GM21529 (cell line): ENCODE measurements around the gene LTB4R2.
"Not testable (repeated sequence)": the region's sequence is repeated elsewhere in the genome, so short reads cannot be mapped to it uniquely, and the experiment has no call there.

Experiments
- ATAC-seq: cut with Tn5 transposase; IDR thresholded peaks from one replicate; pipeline ENCODE4 v1.9.1; 2021; ENCODE audit not compliant: unreplicated experiment

The LTB4R2 gene

DNA sequence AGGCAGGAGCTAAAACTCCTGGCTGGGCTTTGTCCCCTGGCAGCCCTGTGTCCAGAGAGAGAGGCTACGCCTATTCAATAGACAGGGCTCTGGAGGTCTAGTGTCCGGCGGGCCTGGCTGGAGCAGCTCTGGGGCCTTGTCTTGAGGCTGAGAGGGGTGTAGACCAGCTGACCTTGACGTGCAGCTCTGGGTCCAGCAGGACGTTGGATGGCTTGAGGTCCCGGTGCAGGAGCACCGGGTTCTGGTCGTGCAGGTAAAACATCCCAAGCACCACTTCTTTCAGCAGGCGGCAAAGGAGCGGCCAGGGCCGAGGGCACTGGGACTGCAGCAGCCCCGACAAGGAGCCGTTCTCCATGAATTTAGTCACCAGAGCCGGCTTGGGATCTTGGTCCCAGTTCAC is 28.9 kb downstream of the LTB4R2 start:
- no peak for ATAC-seq

GRCh38 chr14:24339284-24340151 is 29.6 kb downstream of the LTB4R2 start, which contains the start of gene RIPK3:
RIPK3 (minus strand) TSS chr14:24339991; CDS start chr14:24339826, 165 bp downstream.
- peak; percentile 93 for ATAC-seq

GRCh38 chr14:24340606-24341005 is 30.7 kb downstream of the LTB4R2 start:
- no peak for ATAC-seq

DNA sequence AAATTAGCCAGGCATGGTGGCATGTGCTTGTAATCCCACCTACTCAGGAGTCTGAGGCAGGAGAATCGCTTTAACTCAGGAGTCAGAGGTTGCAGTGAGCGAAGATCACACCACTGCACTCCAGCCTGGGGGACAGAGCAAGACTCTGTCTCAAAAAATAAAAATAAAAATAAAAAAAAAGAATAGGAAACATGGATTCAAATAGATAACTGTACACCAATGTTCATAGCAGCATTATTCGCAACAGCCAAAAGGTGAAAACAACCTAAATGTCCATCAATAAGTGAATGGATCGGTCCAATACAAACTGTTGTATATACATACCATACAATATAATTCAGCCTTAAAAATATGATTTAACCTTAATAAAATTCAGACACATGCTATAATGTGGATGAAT is 32.9 kb downstream of the LTB4R2 start:
- no peak for ATAC-seq

DNA sequence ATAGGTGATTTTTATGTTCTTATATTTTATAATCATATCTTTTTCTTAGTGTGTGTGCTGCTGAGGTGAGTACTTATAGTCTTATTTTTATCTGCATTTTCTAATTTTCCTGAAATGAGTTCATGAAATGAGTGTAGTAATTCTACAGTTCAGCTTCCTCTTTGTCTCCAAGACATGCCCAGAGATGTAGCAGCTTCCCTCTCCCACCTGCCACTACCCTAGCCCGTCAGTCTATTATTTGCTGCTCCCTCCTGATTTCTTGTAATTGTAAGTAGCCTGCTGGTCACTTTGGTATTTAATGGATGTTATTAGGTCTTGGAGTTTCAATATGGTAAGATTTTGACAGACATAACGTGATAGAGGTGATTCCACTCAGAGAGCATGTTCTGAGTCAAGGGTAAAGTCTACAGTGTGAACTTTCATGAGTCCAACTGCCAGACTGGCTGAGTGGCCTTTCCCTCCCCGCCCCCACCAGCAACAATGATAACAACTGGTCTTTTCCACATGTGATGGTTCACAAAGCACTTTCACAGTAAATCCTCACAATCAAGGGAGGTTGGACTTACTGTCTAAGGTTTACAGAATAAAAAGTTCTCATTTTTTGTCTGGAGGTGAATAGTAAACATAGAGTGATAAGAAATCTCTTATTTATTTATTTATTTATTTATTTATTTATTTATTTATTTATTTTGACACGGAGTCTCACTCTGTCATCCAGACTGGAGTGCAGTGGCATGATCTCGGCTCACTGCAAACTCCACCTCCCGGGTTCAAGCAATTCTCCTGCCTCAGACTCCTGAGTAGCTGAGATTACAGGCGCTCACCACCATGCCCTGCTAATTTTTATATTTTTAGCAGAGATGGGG is 34.1 kb downstream of the LTB4R2 start:
- ATAC-seq, result no peak

DNA sequence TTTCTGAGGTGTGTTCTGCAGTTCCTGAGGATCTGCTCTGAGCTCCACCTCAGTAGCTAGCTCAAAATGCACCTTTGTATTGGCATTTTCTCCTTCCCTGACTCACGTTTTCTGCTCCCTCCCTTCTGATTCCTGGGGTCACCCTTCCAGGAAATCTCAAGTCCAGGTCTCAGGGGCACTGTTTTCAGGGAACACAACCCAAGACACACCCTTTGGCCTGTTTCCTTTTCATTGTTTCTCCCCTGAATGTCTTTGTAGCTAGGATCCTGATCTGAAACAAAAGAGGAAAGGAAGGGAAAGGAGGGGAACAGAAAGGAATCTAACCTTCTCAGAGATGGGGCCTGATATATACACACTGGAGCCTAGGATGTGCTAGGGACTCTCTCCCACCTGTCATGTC is 37.2 kb downstream of the LTB4R2 start:
- no peak for ATAC-seq

GRCh38 chr14:24348186-24348585 is 38.2 kb downstream of the LTB4R2 start:
- ATAC-seq, result no peak

- ATAC-seq, result no peak
Measured at GRCh38 chr14:24349742-24350141, 39.8 kb downstream of the LTB4R2 start.

DNA sequence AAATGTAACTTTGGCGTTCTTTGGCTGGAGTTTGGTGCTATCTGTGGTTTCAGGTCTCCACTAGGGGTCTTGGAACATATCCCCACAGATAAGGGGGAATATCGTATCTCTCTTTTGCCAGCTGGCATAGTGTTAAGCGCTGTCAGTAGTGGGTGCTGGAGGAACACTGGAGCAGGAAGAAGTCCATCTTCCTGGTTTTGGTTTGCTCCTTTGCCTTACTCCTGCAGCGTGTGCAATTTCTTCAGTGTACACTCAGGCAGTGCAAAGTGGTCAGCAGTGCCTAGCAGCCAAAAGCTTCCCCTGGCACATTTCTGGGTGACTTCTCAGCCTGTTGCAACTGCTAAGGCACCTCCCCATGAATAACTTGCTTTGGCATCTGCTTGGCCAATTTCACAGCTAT is 41.6 kb downstream of the LTB4R2 start:
- ATAC-seq, result no peak

DNA sequence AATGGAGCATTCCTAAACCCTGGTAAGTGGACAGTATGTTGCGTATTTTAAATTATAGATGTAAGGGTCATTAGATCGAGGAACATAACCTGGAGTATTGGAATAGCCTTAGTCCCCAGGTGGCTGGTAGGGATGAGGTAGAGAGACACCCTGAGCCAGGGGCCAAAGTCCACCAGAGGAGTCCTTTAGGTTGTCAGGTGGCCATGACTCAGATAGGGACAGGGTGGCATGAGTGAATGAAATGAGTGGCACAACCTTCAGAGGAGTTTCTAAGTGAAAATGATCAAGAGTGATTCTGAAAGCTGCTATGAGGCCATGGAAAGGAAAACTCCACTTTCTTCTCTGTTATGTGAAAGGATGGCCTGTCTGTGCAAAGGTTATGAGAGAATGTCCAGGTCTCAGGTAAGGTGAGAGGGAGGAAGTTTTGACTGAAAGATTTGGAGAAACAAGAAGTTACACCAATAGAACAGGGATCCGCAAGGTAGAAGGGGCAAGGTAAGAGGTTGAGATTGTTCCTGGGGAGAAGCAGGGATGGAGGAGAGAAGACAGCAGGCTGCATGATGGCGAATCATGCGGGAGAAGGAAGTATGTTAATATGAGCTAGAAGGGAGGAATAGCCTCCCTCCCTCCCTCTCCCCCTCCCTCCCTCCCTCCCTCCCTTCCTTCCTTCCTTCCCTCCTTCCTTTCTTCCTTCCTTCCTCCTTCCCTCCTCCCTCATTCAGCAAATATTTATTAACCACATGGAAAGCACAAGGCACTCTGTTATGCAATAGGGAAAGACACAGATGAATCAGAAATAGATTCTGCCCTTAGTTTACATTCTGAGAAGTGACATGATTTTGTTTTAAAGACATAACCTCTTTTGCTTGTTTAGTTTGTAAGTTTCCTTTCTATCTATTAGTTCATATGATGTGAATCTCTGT is 43.9 kb downstream of the LTB4R2 start:
- ATAC-seq, result no peak

DNA sequence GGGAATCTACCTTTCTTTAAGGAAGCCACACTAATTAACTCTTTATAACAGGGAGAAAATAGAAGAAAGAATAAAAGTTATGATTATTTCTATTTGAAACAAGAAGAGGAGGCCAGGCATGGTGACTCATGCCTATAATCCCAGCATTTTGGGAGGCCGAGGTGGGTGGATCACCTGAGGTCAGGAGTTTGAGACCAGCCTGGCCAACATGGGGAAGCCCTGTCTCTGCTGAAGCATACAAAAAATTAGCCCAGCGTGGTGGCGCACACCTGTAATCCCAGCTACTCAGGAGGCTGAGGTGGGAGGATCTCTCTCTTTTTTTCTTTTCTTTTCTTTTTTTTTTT is 44.5 kb downstream of the LTB4R2 start:
- not testable (repeated sequence) for ATAC-seq

DNA sequence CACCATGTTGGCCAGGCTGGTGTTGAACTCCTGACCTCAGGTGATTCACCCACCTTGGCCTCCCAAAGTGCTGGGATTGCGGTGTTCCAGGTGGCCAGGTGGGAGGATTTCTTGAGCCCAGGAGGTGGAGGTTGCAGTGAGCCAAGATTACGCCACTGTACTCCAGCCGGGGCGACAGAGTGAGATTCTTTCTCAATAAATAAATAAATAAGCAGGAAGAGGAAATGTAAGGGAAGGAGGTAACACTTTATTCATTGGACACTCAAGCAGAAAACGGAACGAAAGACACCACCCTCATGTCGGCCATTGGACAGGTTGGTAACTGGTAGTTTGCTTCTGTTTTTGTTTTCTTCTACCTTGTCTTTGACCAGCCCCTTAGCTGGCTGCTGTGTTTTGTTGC is 45.1 kb downstream of the LTB4R2 start:
- ATAC-seq, result no peak

DNA sequence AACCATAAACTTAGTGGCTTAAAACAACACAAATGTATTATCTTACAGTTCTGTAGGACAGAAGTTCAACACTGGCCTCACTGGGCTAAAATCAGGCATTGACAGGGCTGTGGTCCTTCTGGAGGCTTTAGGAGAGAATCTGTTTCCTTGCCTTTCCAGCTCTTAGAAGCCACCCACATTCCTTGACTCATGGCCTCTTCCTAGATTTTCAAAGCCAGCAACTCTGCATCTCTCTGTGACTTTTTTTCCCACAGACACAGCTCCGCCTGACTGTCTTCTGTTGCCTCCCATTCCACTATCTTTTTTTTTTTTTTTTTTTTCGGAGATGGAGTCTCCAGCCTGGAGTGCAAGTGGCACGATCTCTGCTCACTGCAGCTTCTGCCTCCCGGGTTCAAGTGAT is 46.3 kb downstream of the LTB4R2 start:
- no peak for ATAC-seq

DNA sequence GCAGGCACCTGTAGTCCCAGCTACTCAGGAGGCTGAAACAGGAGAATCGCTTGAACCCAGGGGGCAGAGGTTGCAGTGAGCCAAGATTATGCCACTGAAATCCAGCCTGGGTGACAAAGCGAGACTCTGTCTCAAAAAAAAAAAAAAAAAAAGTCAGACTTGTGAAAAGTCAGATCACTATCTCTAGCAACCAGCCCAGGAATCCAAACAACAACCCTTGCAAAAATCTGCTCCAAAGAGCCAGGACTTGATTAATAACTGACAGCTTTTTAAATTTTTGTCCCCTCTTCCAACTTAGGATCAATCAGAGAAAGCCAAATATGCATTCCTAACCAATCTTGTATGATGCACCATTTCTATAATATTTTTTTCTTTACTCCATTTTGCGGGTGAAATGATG is 50.3 kb downstream of the LTB4R2 start:
- no peak for ATAC-seq

- no peak for ATAC-seq
Measured at GRCh38 chr14:24361326-24361725, 51.4 kb downstream of the LTB4R2 start.
